HG03103 (cell line): ENCODE results near the gene TGFBR3.

Source experiments
- ATAC-seq: cut with Tn5 transposase; IDR thresholded peaks from one replicate; pipeline ENCODE4 v1.9.1; 2021; ENCODE audit warnings: low read depth; ENCODE audit not compliant: unreplicated experiment

Gene TGFBR3

GRCh38 chr1:91720044-91720443, 165.9 kb downstream of the TGFBR3 start:
- ATAC-seq, result no peak

GRCh38 chr1:91718877-91719276, 167.1 kb downstream of the TGFBR3 start:
- ATAC-seq, result no peak

GRCh38 chr1:91718368-91718767, 167.6 kb downstream of the TGFBR3 start:
- ATAC-seq, result no peak

GRCh38 chr1:91717839-91718238, 168.1 kb downstream of the TGFBR3 start:
- ATAC-seq, result no peak

- ATAC-seq, result no peak
Observed at GRCh38 chr1:91716339-91716738, 169.6 kb downstream of the TGFBR3 start.

- ATAC-seq, result no peak
Observed at GRCh38 chr1:91715416-91716000, 170.4 kb downstream of the TGFBR3 start.

- no peak for ATAC-seq
Observed at GRCh38 chr1:91714867-91715381, 171.0 kb downstream of the TGFBR3 start.

GRCh38 chr1:91712981-91713841, 172.7 kb downstream of the TGFBR3 start:
- peak; percentile 75 for ATAC-seq

GRCh38 chr1:91712393-91712792, 173.6 kb downstream of the TGFBR3 start:
- no peak for ATAC-seq

- no peak for ATAC-seq
Observed at GRCh38 chr1:91711504-91712247, 174.3 kb downstream of the TGFBR3 start.

GRCh38 chr1:91710261-91710660, 175.7 kb downstream of the TGFBR3 start:
- no peak for ATAC-seq

- ATAC-seq, result no peak
Observed at GRCh38 chr1:91708691-91709090, 177.3 kb downstream of the TGFBR3 start.

- no peak for ATAC-seq
Observed at GRCh38 chr1:91707890-91708218, 178.1 kb downstream of the TGFBR3 start.

- no peak for ATAC-seq
Observed at GRCh38 chr1:91707114-91707889, 178.6 kb downstream of the TGFBR3 start.

- no peak for ATAC-seq
Observed at GRCh38 chr1:91706140-91706957, 179.6 kb downstream of the TGFBR3 start.

GRCh38 chr1:91704746-91705145, 181.2 kb downstream of the TGFBR3 start:
- ATAC-seq, result no peak

- no peak for ATAC-seq
Observed at GRCh38 chr1:91703095-91703494, 182.9 kb downstream of the TGFBR3 start.

- no peak for ATAC-seq
Observed at GRCh38 chr1:91701472-91701869, 184.5 kb downstream of the TGFBR3 start.

GRCh38 chr1:91700771-91701471, 185.0 kb downstream of the TGFBR3 start:
- no peak for ATAC-seq
